Liver (tissue), 9 donors: ENCODE measurements around the gene GPR141. TPM values are rescaled to one million over a fixed set of nuclear protein-coding genes. Genes with fewer than 3 reads are reported as not detected.

Source experiments
- DNase-seq: peaks from one replicate; pipeline ENCODE4 v3.0.0-alpha.2; 2017; ENCODE audit warnings: low spot score
- H3K27ac ChIP-seq, 2 donors: one replicate each; pipeline ENCODE4 v1.7.0; 2013; ENCODE audit warnings: inconsistent platforms in 2 of 2, low read length in 2 of 2, control low read depth in 1 of 2, low read depth in 1 of 2, mild to moderate bottlenecking in 1 of 2
- H3K27me3 ChIP-seq, 4 donors: one replicate each; pipeline versions ENCODE4 v1.6.1 to v1.7.0; 2013; ENCODE audit warnings: low read length in 3 of 4, inconsistent platforms in 1 of 4, mild to moderate bottlenecking in 1 of 4, moderate library complexity in 1 of 4; ENCODE audit not compliant: control insufficient read depth in 4 of 4, insufficient read depth in 4 of 4
- H3K36me3 ChIP-seq, 4 donors: one replicate each; pipeline versions ENCODE4 v1.6.1 to v1.7.0; 2013; ENCODE audit warnings: low read length in 3 of 4, mild to moderate bottlenecking in 3 of 4, low read depth in 1 of 4, moderate library complexity in 1 of 4; ENCODE audit not compliant: control insufficient read depth in 4 of 4, insufficient read depth in 3 of 4
- H3K4me1 ChIP-seq, 4 donors: one replicate each; pipeline versions ENCODE4 v1.6.1 to v1.7.0; 2013; ENCODE audit warnings: low read length in 3 of 4, mild to moderate bottlenecking in 3 of 4, moderate library complexity in 1 of 4; ENCODE audit not compliant: control insufficient read depth in 4 of 4, insufficient read depth in 4 of 4
- H3K4me3 ChIP-seq, 3 donors: one replicate each; pipeline versions ENCODE4 v1.6.1 to v1.7.0; 2013; ENCODE audit warnings: low read length in 3 of 3, control low read depth in 1 of 3, low read depth in 1 of 3, mild to moderate bottlenecking in 1 of 3
- H3K9ac ChIP-seq, 2 donors: one replicate each; pipeline ENCODE4 v1.7.0; 2013; ENCODE audit warnings: low read length in 2 of 2, mild to moderate bottlenecking in 2 of 2, moderate library complexity in 2 of 2, control low read depth in 1 of 2, low read depth in 1 of 2
- H3K9me3 ChIP-seq, 4 donors: one replicate each; pipeline versions ENCODE4 v1.6.1 to v1.7.0; 2013; ENCODE audit warnings: low read length in 3 of 4; ENCODE audit not compliant: control insufficient read depth in 4 of 4
- EGR1 ChIP-seq, 2 donors: IDR thresholded peaks; 2 replicates each; pipeline ENCODE4 v1.6.1; 2016 to 2018; ENCODE audit warnings: antibody characterized with exemption in 2 of 2, low read depth in 2 of 2
- FOXA1 ChIP-seq: IDR thresholded peaks from 2 replicates; pipeline ENCODE4 v1.6.1; 2016; ENCODE audit warnings: antibody characterized with exemption
- FOXA2 ChIP-seq: IDR thresholded peaks from 2 replicates; pipeline ENCODE4 v1.6.1; 2016; ENCODE audit warnings: antibody characterized with exemption
- GABPA ChIP-seq, 2 donors: IDR thresholded peaks in 1 of 2; conservative IDR thresholded peaks in 1 of 2; 2 replicates each; pipeline ENCODE4 v1.6.1; 2016; ENCODE audit warnings: antibody characterized with exemption in 2 of 2, mild to moderate bottlenecking in 1 of 2, moderate library complexity in 1 of 2
- HNF4A ChIP-seq, 2 donors: conservative IDR thresholded peaks; 2 replicates each; pipeline ENCODE4 v1.6.1; 2016; ENCODE audit warnings: antibody characterized with exemption in 2 of 2, mild to moderate bottlenecking in 2 of 2
- HNF4G ChIP-seq: IDR thresholded peaks from 2 replicates; pipeline ENCODE4 v1.6.1; 2016; ENCODE audit warnings: antibody characterized with exemption
- JUND ChIP-seq, 2 donors: IDR thresholded peaks; 2 replicates each; pipeline ENCODE4 v1.6.1; 2016; ENCODE audit warnings: antibody characterized with exemption in 2 of 2
- NR2F2 ChIP-seq: IDR thresholded peaks from 2 replicates; pipeline ENCODE4 v1.6.1; 2016; ENCODE audit warnings: antibody characterized with exemption
- RAD21 ChIP-seq, 2 donors: IDR thresholded peaks; 2 replicates each; pipeline ENCODE4 v1.6.1; 2016; ENCODE audit warnings: antibody characterized with exemption in 2 of 2, mild to moderate bottlenecking in 2 of 2
- RXRA ChIP-seq, 2 donors: IDR thresholded peaks; 2 replicates each; pipeline ENCODE4 v1.6.1; 2017 to 2018; ENCODE audit warnings: antibody characterized with exemption in 2 of 2, mild to moderate bottlenecking in 1 of 2
- SP1 ChIP-seq: IDR thresholded peaks from 2 replicates; pipeline ENCODE4 v1.6.1; 2018; ENCODE audit warnings: antibody characterized with exemption, mild to moderate bottlenecking
- TAF1 ChIP-seq: conservative IDR thresholded peaks from 2 replicates; pipeline ENCODE4 v1.6.1; 2016; ENCODE audit warnings: antibody characterized with exemption, mild to moderate bottlenecking
- YY1 ChIP-seq: IDR thresholded peaks from 2 replicates; pipeline ENCODE4 v1.6.1; 2016; ENCODE audit warnings: antibody characterized with exemption, mild to moderate bottlenecking
- WGBS: extraction: QIAGEN DNeasy Blood & Tissue Kit; methylation state at CpG from one replicate; pipeline ENCODE4 v1.1.7; 2013; 5-methylcytosine and 5-hydroxymethylcytosine counted together
- polyA plus RNA-seq, 2 donors: library from polyadenylated mRNA; stranded (reverse) in 1 of 2; unstranded in 1 of 2; fragments of 200-250 nt in 1 of 2; fragments of >200 nt in 1 of 2; fragmentation: Nextera tagmentation in 1 of 2; extraction: Ambion mirVana in 1 of 2; gene quantifications; one replicate each; pipeline versions ENCODE4 v1.2.1 to v1.2.3, GENCODE V29; 2013 to 2015
- total RNA-seq, 2 donors: library from RNA; depleted of rRNA; stranded (reverse); fragments of >200 nt; gene quantifications; one replicate each; pipeline ENCODE4 v1.2.3, GENCODE V29; 2014
- TF ChIP-seq, protein P1 (sequence below): fragments of 150-350 bp; IDR thresholded peaks from 2 replicates; pipeline ENCODE4 v1.5.1; 2017; ENCODE audit warnings: improper control_type of control experiment, low read depth, low read length; ENCODE audit not compliant: missing input control
- TF ChIP-seq, protein P2 (sequence below): IDR thresholded peaks from 2 replicates; pipeline ENCODE4 v1.6.1; 2016; ENCODE audit warnings: antibody characterized with exemption
- TF ChIP-seq, protein P3 (sequence below): IDR thresholded peaks from 2 replicates; pipeline ENCODE4 v1.6.1; 2016; ENCODE audit warnings: antibody characterized with exemption
- TF ChIP-seq, protein P4 (sequence below): IDR thresholded peaks from 2 replicates; pipeline ENCODE4 v1.6.1; 2016; ENCODE audit warnings: antibody characterized with exemption, mild to moderate bottlenecking
- TF ChIP-seq, protein P5 (sequence below): IDR thresholded peaks from 2 replicates; pipeline ENCODE4 v1.6.1; 2016; ENCODE audit warnings: antibody characterized with exemption
- donor health status: healthy.
- donor health status: healthy.
- donor health status: healthy.
- donor health status: healthy.
- donor health status: healthy.

Gene GPR141
- total and polyA plus RNA-seq, 4 donors: 0.28 to 2.9 (median 1.4) TPM; not detected in 1

DNA sequence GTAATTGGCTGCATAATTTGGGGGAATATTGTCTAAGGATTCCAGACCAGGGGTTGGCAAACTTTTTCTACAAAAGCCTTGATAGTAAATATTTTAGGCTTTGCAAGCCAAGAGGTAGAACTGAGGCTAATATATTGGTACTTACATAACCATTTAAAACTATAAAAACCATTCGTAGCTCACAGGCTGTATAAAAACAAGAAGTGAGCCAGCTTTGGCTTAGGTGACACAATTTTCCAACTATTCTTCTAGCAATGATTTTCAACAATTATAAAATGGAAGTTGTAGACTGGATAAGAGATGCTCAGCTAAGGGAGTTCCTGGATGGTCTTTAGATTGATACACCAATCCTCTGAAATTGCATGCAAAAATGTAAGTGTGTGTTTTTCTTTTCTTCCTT, 1.4 kb downstream of the GPR141 start:
- H3K9me3 ChIP-seq: no peaks in the 10 kb centered on the region
- H3K36me3 ChIP-seq: no peaks in the 10 kb centered on the region
- H3K4me3 ChIP-seq: no peak overlapping the region
- no peaks in the 10 kb centered on the region for H3K27me3 ChIP-seq
- no peak for DNase-seq
- H3K4me1 ChIP-seq: no peaks in the 10 kb centered on the region
- no peak overlapping the region for H3K9ac ChIP-seq
- no peak for TF ChIP-seq YY1
- no peak for TF ChIP-seq GABPA (IDR thresholded peaks at IDR 0.05 in 1 of 2, conservative IDR thresholded peaks at IDR 0.05 in 1 of 2)
- TF ChIP-seq HNF4G: no peak
- no peak for TF ChIP-seq JUND (IDR thresholded peaks at IDR 0.05)
- TF ChIP-seq, protein P1, sequence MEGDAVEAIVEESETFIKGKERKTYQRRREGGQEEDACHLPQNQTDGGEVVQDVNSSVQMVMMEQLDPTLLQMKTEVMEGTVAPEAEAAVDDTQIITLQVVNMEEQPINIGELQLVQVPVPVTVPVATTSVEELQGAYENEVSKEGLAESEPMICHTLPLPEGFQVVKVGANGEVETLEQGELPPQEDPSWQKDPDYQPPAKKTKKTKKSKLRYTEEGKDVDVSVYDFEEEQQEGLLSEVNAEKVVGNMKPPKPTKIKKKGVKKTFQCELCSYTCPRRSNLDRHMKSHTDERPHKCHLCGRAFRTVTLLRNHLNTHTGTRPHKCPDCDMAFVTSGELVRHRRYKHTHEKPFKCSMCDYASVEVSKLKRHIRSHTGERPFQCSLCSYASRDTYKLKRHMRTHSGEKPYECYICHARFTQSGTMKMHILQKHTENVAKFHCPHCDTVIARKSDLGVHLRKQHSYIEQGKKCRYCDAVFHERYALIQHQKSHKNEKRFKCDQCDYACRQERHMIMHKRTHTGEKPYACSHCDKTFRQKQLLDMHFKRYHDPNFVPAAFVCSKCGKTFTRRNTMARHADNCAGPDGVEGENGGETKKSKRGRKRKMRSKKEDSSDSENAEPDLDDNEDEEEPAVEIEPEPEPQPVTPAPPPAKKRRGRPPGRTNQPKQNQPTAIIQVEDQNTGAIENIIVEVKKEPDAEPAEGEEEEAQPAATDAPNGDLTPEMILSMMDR: no peak
- no peak for TF ChIP-seq FOXA1
- no peak for TF ChIP-seq HNF4A (conservative IDR thresholded peaks at IDR 0.05)
- TF ChIP-seq SP1: no peak
- TF ChIP-seq RXRA (IDR thresholded peaks at IDR 0.05): no peak
- no peak for TF ChIP-seq EGR1 (IDR thresholded peaks at IDR 0.05; ENCODE audit: low read depth in 2 of 2)
- TF ChIP-seq, protein P2, sequence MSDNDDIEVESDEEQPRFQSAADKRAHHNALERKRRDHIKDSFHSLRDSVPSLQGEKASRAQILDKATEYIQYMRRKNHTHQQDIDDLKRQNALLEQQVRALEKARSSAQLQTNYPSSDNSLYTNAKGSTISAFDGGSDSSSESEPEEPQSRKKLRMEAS: no peak
- no peak for TF ChIP-seq TAF1
- TF ChIP-seq RAD21 (IDR thresholded peaks at IDR 0.05): no peak
- TF ChIP-seq FOXA2: no peak
- TF ChIP-seq, protein P3, sequence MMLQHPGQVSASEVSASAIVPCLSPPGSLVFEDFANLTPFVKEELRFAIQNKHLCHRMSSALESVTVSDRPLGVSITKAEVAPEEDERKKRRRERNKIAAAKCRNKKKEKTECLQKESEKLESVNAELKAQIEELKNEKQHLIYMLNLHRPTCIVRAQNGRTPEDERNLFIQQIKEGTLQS: no peak
- no peak for TF ChIP-seq NR2F2
- TF ChIP-seq, protein P4, sequence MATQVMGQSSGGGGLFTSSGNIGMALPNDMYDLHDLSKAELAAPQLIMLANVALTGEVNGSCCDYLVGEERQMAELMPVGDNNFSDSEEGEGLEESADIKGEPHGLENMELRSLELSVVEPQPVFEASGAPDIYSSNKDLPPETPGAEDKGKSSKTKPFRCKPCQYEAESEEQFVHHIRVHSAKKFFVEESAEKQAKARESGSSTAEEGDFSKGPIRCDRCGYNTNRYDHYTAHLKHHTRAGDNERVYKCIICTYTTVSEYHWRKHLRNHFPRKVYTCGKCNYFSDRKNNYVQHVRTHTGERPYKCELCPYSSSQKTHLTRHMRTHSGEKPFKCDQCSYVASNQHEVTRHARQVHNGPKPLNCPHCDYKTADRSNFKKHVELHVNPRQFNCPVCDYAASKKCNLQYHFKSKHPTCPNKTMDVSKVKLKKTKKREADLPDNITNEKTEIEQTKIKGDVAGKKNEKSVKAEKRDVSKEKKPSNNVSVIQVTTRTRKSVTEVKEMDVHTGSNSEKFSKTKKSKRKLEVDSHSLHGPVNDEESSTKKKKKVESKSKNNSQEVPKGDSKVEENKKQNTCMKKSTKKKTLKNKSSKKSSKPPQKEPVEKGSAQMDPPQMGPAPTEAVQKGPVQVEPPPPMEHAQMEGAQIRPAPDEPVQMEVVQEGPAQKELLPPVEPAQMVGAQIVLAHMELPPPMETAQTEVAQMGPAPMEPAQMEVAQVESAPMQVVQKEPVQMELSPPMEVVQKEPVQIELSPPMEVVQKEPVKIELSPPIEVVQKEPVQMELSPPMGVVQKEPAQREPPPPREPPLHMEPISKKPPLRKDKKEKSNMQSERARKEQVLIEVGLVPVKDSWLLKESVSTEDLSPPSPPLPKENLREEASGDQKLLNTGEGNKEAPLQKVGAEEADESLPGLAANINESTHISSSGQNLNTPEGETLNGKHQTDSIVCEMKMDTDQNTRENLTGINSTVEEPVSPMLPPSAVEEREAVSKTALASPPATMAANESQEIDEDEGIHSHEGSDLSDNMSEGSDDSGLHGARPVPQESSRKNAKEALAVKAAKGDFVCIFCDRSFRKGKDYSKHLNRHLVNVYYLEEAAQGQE: no peak
- TF ChIP-seq, protein P5, sequence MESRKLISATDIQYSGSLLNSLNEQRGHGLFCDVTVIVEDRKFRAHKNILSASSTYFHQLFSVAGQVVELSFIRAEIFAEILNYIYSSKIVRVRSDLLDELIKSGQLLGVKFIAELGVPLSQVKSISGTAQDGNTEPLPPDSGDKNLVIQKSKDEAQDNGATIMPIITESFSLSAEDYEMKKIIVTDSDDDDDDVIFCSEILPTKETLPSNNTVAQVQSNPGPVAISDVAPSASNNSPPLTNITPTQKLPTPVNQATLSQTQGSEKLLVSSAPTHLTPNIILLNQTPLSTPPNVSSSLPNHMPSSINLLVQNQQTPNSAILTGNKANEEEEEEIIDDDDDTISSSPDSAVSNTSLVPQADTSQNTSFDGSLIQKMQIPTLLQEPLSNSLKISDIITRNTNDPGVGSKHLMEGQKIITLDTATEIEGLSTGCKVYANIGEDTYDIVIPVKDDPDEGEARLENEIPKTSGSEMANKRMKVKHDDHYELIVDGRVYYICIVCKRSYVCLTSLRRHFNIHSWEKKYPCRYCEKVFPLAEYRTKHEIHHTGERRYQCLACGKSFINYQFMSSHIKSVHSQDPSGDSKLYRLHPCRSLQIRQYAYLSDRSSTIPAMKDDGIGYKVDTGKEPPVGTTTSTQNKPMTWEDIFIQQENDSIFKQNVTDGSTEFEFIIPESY: no peak
- WGBS: 59% methylated on average over 1 of the region's 1 CpG
- no peak overlapping the region for H3K27ac ChIP-seq
